ENCODE data around the gene KRIT1. TPM values are rescaled to one million over a fixed set of nuclear protein-coding genes. Genes with fewer than 3 reads are reported as not detected.
A peak's percentile ranks its signal among the peaks of the same experiment; 100 is the strongest.

The KRIT1 gene
- total RNA-seq, 2 donors from 2014 or later = 33.9 to 36.4 TPM

DNA sequence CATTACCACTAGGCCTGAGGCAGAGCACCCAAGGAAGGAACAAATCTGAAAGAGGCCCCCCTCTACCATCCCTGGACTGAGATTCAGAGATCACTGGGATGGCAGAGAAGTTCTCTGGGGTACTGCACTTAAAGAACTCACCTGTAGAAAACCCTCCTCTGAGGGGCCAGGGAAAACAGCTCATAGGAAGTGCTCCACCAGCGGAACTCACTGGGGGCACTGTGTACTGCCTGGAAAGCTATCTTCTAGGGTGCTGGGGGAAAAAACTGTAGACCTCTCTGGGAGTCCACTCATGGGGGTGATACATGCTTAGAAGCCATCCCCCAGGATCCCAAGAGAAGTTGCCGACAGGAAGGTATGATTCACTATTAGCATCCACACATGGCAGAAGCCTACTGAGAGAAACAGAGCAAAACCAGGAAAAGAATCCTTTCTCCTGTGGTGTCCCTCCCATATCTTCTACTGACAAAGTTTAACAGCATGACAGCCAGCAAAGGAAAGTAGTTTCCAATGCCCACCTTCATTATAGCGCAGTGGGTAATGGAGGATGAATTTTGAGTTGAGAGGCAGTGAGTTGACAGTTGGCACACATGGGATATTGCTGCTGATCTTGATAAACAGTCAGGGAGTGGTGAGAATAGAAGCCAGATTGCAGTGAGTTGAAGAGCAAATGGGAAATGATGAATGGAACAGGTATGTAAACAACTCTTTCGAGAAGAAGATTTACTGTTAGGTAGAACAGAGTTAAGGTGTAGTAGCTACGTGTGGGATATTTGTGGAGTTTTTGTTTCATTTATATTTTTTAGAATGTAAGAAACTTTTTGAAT lies 20.9 kb upstream of the KRIT1 start:
- Histone ChIP-seq H3K27ac (ENCODE audit: low read depth, low read length) (no peak overlapping the region), H3K27me3 (ENCODE audit: control insufficient read depth, insufficient read depth, low read length, poor library complexity, severe bottlenecking) (no peaks in the 10 kb centered on the region), H3K9me3 (ENCODE audit: control insufficient read depth, low read length) (no peaks in the 10 kb centered on the region), H3K4me3 (ENCODE audit: low read length) (no peak overlapping the region), H3K9ac (ENCODE audit: extremely low read depth, low read length, poor library complexity, severe bottlenecking) (no peak overlapping the region), H3K4me1 (ENCODE audit: control insufficient read depth, insufficient read depth, low read length) (no peaks in the 10 kb centered on the region), H3K36me3 (ENCODE audit: control insufficient read depth, insufficient read depth, low read length) (no peaks in the 10 kb centered on the region)
- WGBS, 2 experiments (ENCODE audit: insufficient coverage in 1 of 2, insufficient read length in 1 of 2) = 95% methylated on average over 3 to 5 of the region's 5 CpGs
- TF ChIP-seq, protein P1, sequence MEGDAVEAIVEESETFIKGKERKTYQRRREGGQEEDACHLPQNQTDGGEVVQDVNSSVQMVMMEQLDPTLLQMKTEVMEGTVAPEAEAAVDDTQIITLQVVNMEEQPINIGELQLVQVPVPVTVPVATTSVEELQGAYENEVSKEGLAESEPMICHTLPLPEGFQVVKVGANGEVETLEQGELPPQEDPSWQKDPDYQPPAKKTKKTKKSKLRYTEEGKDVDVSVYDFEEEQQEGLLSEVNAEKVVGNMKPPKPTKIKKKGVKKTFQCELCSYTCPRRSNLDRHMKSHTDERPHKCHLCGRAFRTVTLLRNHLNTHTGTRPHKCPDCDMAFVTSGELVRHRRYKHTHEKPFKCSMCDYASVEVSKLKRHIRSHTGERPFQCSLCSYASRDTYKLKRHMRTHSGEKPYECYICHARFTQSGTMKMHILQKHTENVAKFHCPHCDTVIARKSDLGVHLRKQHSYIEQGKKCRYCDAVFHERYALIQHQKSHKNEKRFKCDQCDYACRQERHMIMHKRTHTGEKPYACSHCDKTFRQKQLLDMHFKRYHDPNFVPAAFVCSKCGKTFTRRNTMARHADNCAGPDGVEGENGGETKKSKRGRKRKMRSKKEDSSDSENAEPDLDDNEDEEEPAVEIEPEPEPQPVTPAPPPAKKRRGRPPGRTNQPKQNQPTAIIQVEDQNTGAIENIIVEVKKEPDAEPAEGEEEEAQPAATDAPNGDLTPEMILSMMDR (conservative IDR thresholded peaks at IDR 0.05) = peak; percentile 35
- Mint-ChIP-seq H3K36me3 (ENCODE audit: low read depth) (peaks cover 2% of the 10 kb centered on the region), H3K27me3 (ENCODE audit: insufficient read depth) (no peaks in the 10 kb centered on the region), H3K27ac (no peak overlapping the region), H3K9me3 (no peaks in the 10 kb centered on the region), H3K4me1 (no peaks in the 10 kb centered on the region), H3K4me3 (no peak overlapping the region)
- DNase-seq = no peak

DNA sequence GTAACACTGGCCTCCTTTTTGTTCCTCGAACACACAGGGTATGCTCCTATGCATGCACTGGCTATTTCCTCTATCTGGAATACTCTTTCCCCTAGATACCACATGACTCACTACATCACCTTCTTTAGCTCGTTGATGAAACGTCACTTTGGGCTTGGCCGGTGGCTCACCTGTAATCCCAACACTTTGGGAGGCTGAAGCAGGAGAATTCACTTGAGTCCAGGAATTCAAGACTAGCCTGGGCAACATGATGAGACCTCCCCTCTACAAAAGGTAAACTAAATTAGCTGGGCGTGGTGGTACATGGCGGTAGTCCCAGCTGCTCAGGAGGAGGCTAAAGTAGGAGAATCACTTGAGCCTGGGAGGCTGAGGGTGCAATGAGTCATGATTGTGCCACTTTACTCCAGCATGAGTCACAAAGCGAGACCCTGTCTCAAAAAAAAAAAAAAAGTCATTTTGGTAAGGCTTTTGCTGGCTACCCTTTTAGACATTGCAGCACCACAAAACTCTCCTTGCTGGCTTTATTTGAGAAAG lies 14.6 kb upstream of the KRIT1 start:
- H3K4me1 Mint-ChIP-seq = no peaks in the 10 kb centered on the region
- TF ChIP-seq, protein P1 (conservative IDR thresholded peaks at IDR 0.05) = no peak
- H3K4me3 Mint-ChIP-seq = no peak overlapping the region
- H3K36me3 Mint-ChIP-seq (ENCODE audit: low read depth) = peaks cover 14% of the 10 kb centered on the region
- Histone ChIP-seq H3K4me1 (ENCODE audit: control insufficient read depth, insufficient read depth, low read length) (no peaks in the 10 kb centered on the region), H3K9me3 (ENCODE audit: control insufficient read depth, low read length) (no peaks in the 10 kb centered on the region), H3K36me3 (ENCODE audit: control insufficient read depth, insufficient read depth, low read length) (no peaks in the 10 kb centered on the region), H3K4me3 (ENCODE audit: low read length) (no peak overlapping the region), H3K9ac (ENCODE audit: extremely low read depth, low read length, poor library complexity, severe bottlenecking) (no peak overlapping the region), H3K27ac (ENCODE audit: low read depth, low read length) (no peak overlapping the region), H3K27me3 (ENCODE audit: control insufficient read depth, insufficient read depth, low read length, poor library complexity, severe bottlenecking) (no peaks in the 10 kb centered on the region)
- DNase-seq = no peak
- H3K9me3 Mint-ChIP-seq = no peaks in the 10 kb centered on the region
- 88 to 93% methylated on average over 7 of the region's 7 CpGs for WGBS, 2 experiments (ENCODE audit: insufficient coverage in 1 of 2, insufficient read length in 1 of 2)
- no peaks in the 10 kb centered on the region for H3K27me3 Mint-ChIP-seq (ENCODE audit: insufficient read depth)
- H3K27ac Mint-ChIP-seq = no peak overlapping the region

DNA sequence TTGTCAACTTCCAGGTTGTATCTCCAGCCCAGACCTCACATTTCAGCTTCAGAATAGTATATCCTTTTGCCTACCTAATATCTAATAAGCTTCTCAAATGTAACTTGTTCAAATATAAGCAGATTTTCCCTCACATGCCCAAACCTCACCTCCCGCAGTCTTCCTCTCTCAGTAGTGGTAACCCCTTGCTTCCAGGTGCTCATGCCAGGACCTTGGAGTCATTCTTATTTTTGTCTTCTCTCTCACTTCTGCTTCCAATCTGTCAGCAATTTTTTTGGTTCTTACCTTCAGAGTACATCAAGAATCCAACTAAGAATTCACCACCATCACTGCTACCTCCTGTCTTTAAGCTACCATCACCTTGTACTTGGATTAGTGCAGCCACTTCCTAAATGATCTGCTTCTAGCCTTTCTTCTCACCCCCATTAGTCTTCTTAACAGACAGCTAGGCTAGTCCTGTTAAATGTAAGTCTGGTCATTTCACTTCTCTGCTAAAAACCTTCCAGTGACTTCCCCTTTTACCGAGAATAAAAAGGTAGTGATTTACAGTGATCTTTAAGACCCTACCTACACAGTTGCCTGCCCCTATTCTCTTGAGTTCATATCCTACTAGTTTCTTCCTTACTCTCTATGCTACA lies 14.0 kb upstream of the KRIT1 start:
- Histone ChIP-seq H3K9ac (ENCODE audit: extremely low read depth, low read length, poor library complexity, severe bottlenecking) (no peak overlapping the region), H3K4me1 (ENCODE audit: control insufficient read depth, insufficient read depth, low read length) (no peaks in the 10 kb centered on the region), H3K4me3 (ENCODE audit: low read length) (no peak overlapping the region), H3K36me3 (ENCODE audit: control insufficient read depth, insufficient read depth, low read length) (no peaks in the 10 kb centered on the region), H3K9me3 (ENCODE audit: control insufficient read depth, low read length) (no peaks in the 10 kb centered on the region), H3K27me3 (ENCODE audit: control insufficient read depth, insufficient read depth, low read length, poor library complexity, severe bottlenecking) (no peaks in the 10 kb centered on the region), H3K27ac (ENCODE audit: low read depth, low read length) (no peak overlapping the region)
- 98 to 100% methylated on average over 1 to 2 of the region's 2 CpGs for WGBS, 2 experiments (ENCODE audit: insufficient coverage in 1 of 2, insufficient read length in 1 of 2)
- Mint-ChIP-seq H3K9me3 (peaks cover 4% of the 10 kb centered on the region), H3K4me1 (no peaks in the 10 kb centered on the region), H3K27me3 (ENCODE audit: insufficient read depth) (no peaks in the 10 kb centered on the region), H3K4me3 (no peak overlapping the region), H3K36me3 (ENCODE audit: low read depth) (peaks cover 18% of the 10 kb centered on the region), H3K27ac (no peak overlapping the region)
- no peak for DNase-seq
- TF ChIP-seq, protein P1 (conservative IDR thresholded peaks at IDR 0.05) = no peak

Measured in endodermal cell (in vitro differentiated cells).